Activated CD4-positive, alpha-beta T cell treated with anti-CD3 and anti-CD28 coated beads, Interleukin-2, amount 50 U/mL, for 16 hours (primary cell): ENCODE measurements around the gene TMEM126A.
"Not testable (repeated sequence)": the region's sequence is repeated elsewhere in the genome, so short reads cannot be mapped to it uniquely, and the experiment has no call there.

ENCODE experiments used
- DNase-seq: peaks from one replicate; pipeline ENCODE4 v3.0.0-alpha.2; 2020

Gene TMEM126A

GRCh38 chr11:85647604-85648299, at the start of gene TMEM126A:
Gene TMEM126A (plus strand): TSS chr11:85647967. CDS start chr11:85650256, 2,289 bp downstream.
- DNase-seq = peak; percentile 94

- no peak for DNase-seq
These were observed 48.7 kb upstream of the TMEM126A start for GRCh38 chr11:85599083-85599482.

DNA sequence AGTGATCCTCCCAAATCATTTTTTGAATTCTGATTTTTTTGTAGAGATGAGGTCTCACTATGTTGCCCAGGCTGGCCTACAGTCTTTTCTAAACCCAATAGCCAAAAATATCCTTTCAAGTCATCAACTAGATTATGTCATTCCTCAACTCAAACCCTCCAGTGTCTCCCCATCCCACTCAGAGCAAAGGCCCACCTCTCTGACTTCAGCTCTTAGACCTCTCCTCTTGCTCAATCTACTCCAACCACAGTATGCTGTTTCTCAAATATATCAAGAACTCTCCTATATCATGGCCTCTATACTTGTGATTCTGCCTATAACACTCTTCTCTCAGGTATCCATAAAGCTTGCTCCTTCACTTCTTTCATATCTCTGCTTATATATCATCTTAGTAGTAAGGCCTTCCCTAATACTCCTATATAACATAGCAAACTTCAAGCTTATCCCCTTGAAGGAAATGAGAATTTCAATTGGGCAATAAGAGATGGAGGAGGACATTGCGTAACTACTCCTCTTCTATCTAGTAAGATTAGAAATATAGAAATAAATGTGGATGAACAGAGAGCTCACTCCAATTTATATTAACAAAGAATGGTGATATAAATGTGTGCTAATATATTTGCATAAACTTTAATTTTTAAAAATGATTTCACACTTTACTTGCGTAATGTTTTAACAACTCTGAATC, 45.1 kb upstream of the TMEM126A start:
- no peak for DNase-seq

DNA sequence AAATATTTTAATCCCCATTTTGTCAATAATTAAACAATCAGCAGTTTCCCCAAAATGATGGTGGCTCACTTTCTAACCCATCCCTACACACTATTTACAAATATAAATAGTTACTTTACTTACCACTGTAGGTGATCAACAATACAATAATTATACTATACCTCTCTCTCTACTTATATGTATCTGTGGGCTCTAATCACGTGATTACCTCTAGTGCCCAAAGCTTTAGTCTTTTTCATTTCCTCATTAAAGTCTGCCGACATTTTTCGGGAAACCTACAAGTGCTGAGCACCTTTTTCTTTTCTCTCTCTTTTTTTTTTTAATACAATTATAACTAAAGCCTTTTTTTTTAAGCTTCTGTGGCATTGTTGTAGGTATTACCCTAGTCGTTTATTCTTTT, 44.5 kb upstream of the TMEM126A start:
- DNase-seq = no peak

GRCh38 chr11:85606237-85606636, 41.5 kb upstream of the TMEM126A start:
- DNase-seq = not testable (repeated sequence)

GRCh38 chr11:85608621-85609020, 39.1 kb upstream of the TMEM126A start:
- DNase-seq = not testable (repeated sequence)

- not testable (repeated sequence) for DNase-seq
These were observed 38.5 kb upstream of the TMEM126A start for GRCh38 chr11:85609286-85609685.

DNA sequence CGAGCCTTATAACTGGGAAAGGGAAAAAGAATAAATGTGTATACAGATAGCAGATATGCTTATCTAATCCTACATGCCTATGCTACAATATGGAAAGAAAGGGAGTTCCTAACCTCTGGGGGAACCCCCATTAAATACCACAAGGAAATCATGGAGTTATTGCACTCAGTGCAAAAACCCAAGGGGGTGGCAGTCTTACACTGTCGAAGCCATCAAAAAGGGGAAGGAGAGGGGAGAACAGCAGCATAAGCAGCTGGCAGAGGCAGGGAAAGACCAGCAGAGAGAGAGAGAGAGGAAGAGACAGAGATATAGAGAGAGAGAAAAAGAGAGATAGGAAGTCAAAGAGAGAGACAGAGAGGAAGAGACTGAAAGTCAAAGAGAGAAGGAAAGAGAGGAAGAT, 36.1 kb upstream of the TMEM126A start:
- not testable (repeated sequence) for DNase-seq

GRCh38 chr11:85619499-85619898, 28.3 kb upstream of the TMEM126A start:
- no peak for DNase-seq

- DNase-seq = no peak
These were observed 27.5 kb upstream of the TMEM126A start for GRCh38 chr11:85620256-85620655.

DNA sequence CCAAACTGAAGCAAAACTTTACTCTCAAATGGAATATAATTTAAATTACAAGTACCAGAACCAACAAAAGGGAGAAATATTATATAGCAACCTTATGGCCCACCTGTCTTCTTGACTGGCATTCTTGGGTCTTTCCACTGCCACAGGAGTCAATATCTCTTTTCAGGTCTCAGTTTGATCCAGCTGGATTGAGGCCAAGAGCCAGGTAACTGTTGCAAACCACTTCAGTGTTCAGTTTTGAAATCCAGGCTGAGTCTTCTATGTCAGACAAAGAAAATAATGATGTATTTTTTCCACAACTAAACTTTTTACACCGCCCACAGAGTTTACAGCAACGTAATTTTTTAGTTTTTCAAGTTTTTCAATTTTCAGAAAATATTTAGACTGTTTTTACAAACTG, 21.3 kb upstream of the TMEM126A start:
- DNase-seq = peak; percentile 13

GRCh38 chr11:85627332-85627997, 20.3 kb upstream of the TMEM126A start, which contains the start of gene DLG2:
Gene DLG2 (minus strand): TSS chr11:85627344.
- DNase-seq = peak; percentile 15

- DNase-seq = peak; percentile 98
These were observed 19.6 kb upstream of the TMEM126A start, which contains the start of gene TMEM126B for GRCh38 chr11:85627998-85628770. Gene TMEM126B (plus strand): TSS chr11:85628593. CDS start chr11:85628608, 15 bp downstream.

- peak; percentile 27 for DNase-seq
These were observed 18.9 kb upstream of the TMEM126A start for GRCh38 chr11:85628771-85629341.

GRCh38 chr11:85634747-85635146, 13.0 kb upstream of the TMEM126A start:
- DNase-seq = no peak

DNA sequence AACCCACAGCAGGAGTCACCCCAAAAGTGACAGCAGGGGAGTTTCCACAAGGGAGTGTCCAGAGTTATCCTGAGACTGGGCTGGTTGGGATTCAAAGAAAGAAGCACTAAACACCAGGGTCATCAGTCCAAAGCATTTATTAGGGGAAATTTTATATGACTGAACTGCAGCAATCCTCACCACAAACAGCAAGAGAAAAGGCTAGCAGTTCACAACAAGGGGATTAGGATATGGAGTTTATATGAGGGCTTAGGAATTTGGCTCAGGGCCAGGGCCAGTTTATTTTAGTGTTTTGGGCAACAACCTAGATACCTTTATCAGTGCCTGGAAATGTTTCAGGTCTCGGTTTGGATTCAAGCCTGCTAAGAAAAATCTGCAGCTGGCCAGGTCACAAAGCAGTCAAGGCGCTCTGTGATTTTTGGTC, 4.6 kb upstream of the TMEM126A start:
- no peak for DNase-seq

- no peak for DNase-seq
These were observed 689 bp upstream of the TMEM126A start for GRCh38 chr11:85647078-85647477.

GRCh38 chr11:85651118-85651517, 3.4 kb downstream of the TMEM126A start:
- no peak for DNase-seq

DNA sequence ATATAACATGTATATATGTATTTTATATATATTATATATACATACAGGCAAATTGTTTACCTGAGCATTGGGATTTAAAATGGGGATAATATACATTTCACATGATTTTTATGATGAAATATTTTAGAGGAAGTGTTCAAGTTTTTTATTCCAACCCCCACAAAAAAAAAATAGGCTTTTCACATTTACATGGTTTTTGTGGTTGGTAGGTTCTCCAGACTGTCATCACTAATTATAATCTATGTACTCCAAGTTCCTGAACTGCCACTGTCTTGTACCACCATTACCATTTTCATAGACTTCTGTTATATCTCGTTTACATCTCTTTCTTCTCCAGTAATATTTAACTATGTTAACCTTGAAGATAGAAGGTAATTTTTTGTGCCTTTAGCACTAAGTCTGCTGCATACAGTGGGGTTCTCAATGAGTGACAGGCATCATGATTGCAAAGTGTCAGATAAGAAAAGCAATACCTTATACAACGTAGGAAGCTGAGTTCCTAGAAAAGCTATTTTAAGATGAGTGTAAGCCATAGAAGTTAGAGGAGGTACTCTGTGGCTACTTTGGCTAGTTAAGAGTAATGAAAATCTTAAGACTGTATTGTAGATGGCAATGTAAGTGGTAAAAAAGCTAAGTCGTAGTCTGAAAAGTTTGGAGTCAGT, 5.2 kb downstream of the TMEM126A start:
- DNase-seq = no peak

DNA sequence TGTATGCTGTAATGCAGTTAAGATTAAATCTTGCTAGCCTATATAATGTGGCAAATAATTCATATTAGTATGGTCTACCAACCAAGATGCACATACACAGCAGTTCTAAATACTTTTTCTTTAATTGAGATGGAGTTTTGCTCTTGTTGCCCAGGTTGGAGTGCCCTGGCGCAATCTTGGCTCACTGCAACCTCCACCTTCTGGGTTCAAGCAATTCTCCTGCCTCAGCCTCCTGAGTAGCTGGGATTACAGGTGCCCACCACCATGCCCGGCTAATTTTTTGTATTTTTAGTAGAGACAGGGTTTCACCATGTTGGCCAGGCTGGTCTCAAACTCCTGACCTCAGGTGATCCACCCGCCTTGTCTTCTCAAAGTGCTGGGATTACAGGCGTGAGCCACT, 6.6 kb downstream of the TMEM126A start:
- not testable (repeated sequence) for DNase-seq

- DNase-seq = no peak
These were observed 9.0 kb downstream of the TMEM126A start for GRCh38 chr11:85656777-85657176.

- DNase-seq = no peak
These were observed 10.4 kb downstream of the TMEM126A start for GRCh38 chr11:85658180-85658579.
